HCT116 (cell line): ENCODE measurements around the gene KLK7. TPM values are rescaled to one million over a fixed set of nuclear protein-coding genes. Genes with fewer than 3 reads are reported as not detected.

Experiments
- ATAC-seq: fragments of 200-7000 bp; cut with Tn5 transposase; 2 replicates; pipeline ENCODE4 v1.9.1; 2020; ENCODE audit warnings: mild to moderate bottlenecking, moderate library complexity
- BruUV-seq: library from RNA; stranded (reverse); fragments of 400-500 nt; replicated peaks from 2 replicates; lab custom pipeline; 2021; lab: Mats Ljungman, UMichigan
- CTCF ChIA-PET: fragments of 300-600 bp; sonication (Branson Sonifier 250); formaldehyde crosslinking; loops from one replicate; lab custom pipeline; 2021; ENCODE audit warnings: antibody characterized with exemption; lab: Charles Lee
- POLR2A ChIA-PET: fragments of 300-600, 350-600 bp; sonication (Branson Sonifier 250); formaldehyde crosslinking; loops from one replicate; lab custom pipeline; 2021; ENCODE audit warnings: antibody characterized with exemption; lab: Charles Lee
- RAD21 ChIA-PET, 2 experiments: fragments of 300-600 bp; sonication (Branson Sonifier 250); formaldehyde crosslinking; loops; one replicate each; lab custom pipeline; 2023; ENCODE audit warnings: low total read pairs in 2 of 2; ENCODE audit not compliant: uncharacterized antibody in 2 of 2, unreplicated experiment in 2 of 2, low non-redundant PET in 1 of 2; lab: Charles Lee
- DNase-seq: peaks from one replicate; pipeline ENCODE4 v3.0.0-alpha.2; 2010; ENCODE audit warnings: low read depth, low spot score
- H2AFZ ChIP-seq: fragments of 200-600 bp; shearing (Covaris generic), sonication (generic); 2 replicates; pipeline ENCODE4 v1.6.1; 2017; ENCODE audit warnings: low read depth, mixed run types, mixed read lengths, antibody characterized with exemption, low read length; ENCODE audit not compliant: poor library complexity, severe bottlenecking
- H3K27ac ChIP-seq: 2 replicates; pipeline ENCODE4 v1.5.1; 2012; ENCODE audit warnings: low read depth, low read length
- H3K27me3 ChIP-seq: fragments of 200-600 bp; sonication (generic); 2 replicates; pipeline ENCODE4 v1.6.1; 2016; ENCODE audit warnings: mixed run types, low read length, mixed read lengths; ENCODE audit not compliant: insufficient read depth
- H3K36me3 ChIP-seq, 2 experiments: fragments of 200-500 bp in 1 of 2; fragments of 200-600 bp in 1 of 2; sonication (Bioruptor generic) in 1 of 2; sonication (generic) in 1 of 2; 2 replicates each; pipeline versions ENCODE4 v1.5.1 to v1.6.1; 2014 to 2016; ENCODE audit warnings: low read length in 2 of 2, inconsistent platforms in 1 of 2, mixed read lengths in 1 of 2, mixed run types in 1 of 2; ENCODE audit not compliant: insufficient read depth in 2 of 2, control insufficient read depth in 1 of 2
- H3K4me1 ChIP-seq, 2 experiments: fragments of 200-600 bp in 1 of 2; sonication (generic) in 1 of 2; 2 replicates each; pipeline versions ENCODE4 v1.5.1 to v1.6.1; 2012 to 2017; ENCODE audit warnings: low read length in 2 of 2, inconsistent platforms in 1 of 2, mild to moderate bottlenecking in 1 of 2, mixed read lengths in 1 of 2, mixed run types in 1 of 2, moderate library complexity in 1 of 2; ENCODE audit not compliant: insufficient read depth in 2 of 2, control insufficient read depth in 1 of 2
- H3K4me2 ChIP-seq: fragments of 200-600 bp; sonication (generic); 2 replicates; pipeline ENCODE4 v1.6.1; 2017; ENCODE audit warnings: mixed run types, low read length, mixed read lengths
- H3K4me3 ChIP-seq, 2 experiments: fragments of 200-600 bp in 1 of 2; sonication (generic) in 1 of 2; replicated peaks in 1 of 2; 2 replicates each; pipeline ENCODE4 v1.5.1; 2011 to 2016; ENCODE audit warnings: low read length in 2 of 2, control low read depth in 1 of 2, low read depth in 1 of 2, mild to moderate bottlenecking in 1 of 2, mixed read lengths in 1 of 2, mixed run types in 1 of 2
- H3K79me2 ChIP-seq: fragments of 200-600 bp; sonication (generic); 2 replicates; pipeline ENCODE4 v1.6.1; 2017; ENCODE audit warnings: mild to moderate bottlenecking, mixed run types, low read length, moderate library complexity, mixed read lengths; ENCODE audit not compliant: insufficient read depth
- H3K9ac ChIP-seq: fragments of 200-600 bp; sonication (generic); 2 replicates; pipeline ENCODE4 v1.6.1; 2016; ENCODE audit warnings: low read length, mixed read lengths
- H3K9me2 ChIP-seq: fragments of 200-600 bp; sonication (generic), shearing (Covaris generic); 2 replicates; pipeline ENCODE4 v1.6.1; 2017; ENCODE audit warnings: mixed run types, mild to moderate bottlenecking, moderate library complexity; ENCODE audit not compliant: insufficient read depth
- H3K9me3 ChIP-seq, 2 experiments: fragments of 200-500 bp in 1 of 2; fragments of 200-600 bp in 1 of 2; sonication (Bioruptor generic) in 1 of 2; sonication (generic) in 1 of 2; 2 replicates each; pipeline ENCODE4 v1.6.1; 2014 to 2017; ENCODE audit warnings: low read length in 2 of 2, mixed read lengths in 2 of 2, inconsistent platforms in 1 of 2, low read depth in 1 of 2, mild to moderate bottlenecking in 1 of 2, mixed run types in 1 of 2, moderate library complexity in 1 of 2; ENCODE audit not compliant: control insufficient read depth in 1 of 2, insufficient read depth in 1 of 2
- H4K20me1 ChIP-seq: fragments of 200-600 bp; sonication (generic), shearing (Covaris generic); 2 replicates; pipeline ENCODE4 v1.6.1; 2017; ENCODE audit warnings: mixed run types, mild to moderate bottlenecking, moderate library complexity; ENCODE audit not compliant: insufficient read depth
- CEBPB ChIP-seq: IDR thresholded peaks from 2 replicates; pipeline ENCODE4 v1.6.1; 2012; ENCODE audit warnings: low read depth
- CTCF ChIP-seq, 3 experiments: fragments of 200-600 bp in 1 of 3; sonication (generic) in 1 of 3; IDR thresholded peaks in 2 of 3; conservative IDR thresholded peaks in 1 of 3; 2 replicates each; pipeline ENCODE4 v1.5.1; 2012 to 2017; ENCODE audit warnings: low read depth in 2 of 3, low read length in 2 of 3, antibody characterized with exemption in 1 of 3, borderline replicate concordance in 1 of 3, control low read depth in 1 of 3, mild to moderate bottlenecking in 1 of 3, mixed read lengths in 1 of 3, mixed run types in 1 of 3, moderate library complexity in 1 of 3; ENCODE audit not compliant: insufficient read depth in 1 of 3
- ELF1 ChIP-seq: IDR thresholded peaks from 2 replicates; pipeline ENCODE4 v1.6.1; 2012; ENCODE audit warnings: low read depth, borderline replicate concordance
- EZH2 ChIP-seq: fragments of 200-600 bp; sonication (generic); IDR thresholded peaks from 2 replicates; pipeline ENCODE4 v1.6.1; 2017; ENCODE audit warnings: antibody characterized with exemption, mixed run types
- FOSL1 ChIP-seq: IDR thresholded peaks from 2 replicates; pipeline ENCODE4 v1.6.1; 2012; ENCODE audit warnings: low read depth
- JUND ChIP-seq: IDR thresholded peaks from 2 replicates; pipeline ENCODE4 v1.6.1; 2012
- RAD21 ChIP-seq: IDR thresholded peaks from 2 replicates; pipeline ENCODE4 v1.6.1; 2012; ENCODE audit warnings: low read depth, mild to moderate bottlenecking
- SRF ChIP-seq: IDR thresholded peaks from 2 replicates; pipeline ENCODE4 v1.6.1; 2012; ENCODE audit warnings: low read depth
- TCF7L2 ChIP-seq: IDR thresholded peaks from 2 replicates; pipeline ENCODE4 v1.7.0; 2011; ENCODE audit warnings: borderline replicate concordance, inconsistent platforms; ENCODE audit not compliant: insufficient read depth, insufficient read length; ENCODE audit errors: extremely low read depth
- YY1 ChIP-seq: IDR thresholded peaks from 2 replicates; pipeline ENCODE4 v1.6.1; 2011; ENCODE audit warnings: low read length, low read depth, moderate library complexity, mild to moderate bottlenecking; ENCODE audit not compliant: insufficient replicate concordance; ENCODE audit errors: extremely low read depth
- ZBTB33 ChIP-seq: IDR thresholded peaks from 2 replicates; pipeline ENCODE4 v1.6.1; 2011; ENCODE audit warnings: mild to moderate bottlenecking, low read length, moderate library complexity; ENCODE audit not compliant: insufficient replicate concordance; ENCODE audit errors: extremely low read depth
- ZFX ChIP-seq: fragments of 450-650 bp; IDR thresholded peaks from 2 replicates; pipeline ENCODE4 v1.6.1; 2017
- ZNF274 ChIP-seq: fragments of 200-500 bp; sonication (Bioruptor generic); IDR thresholded peaks from 2 replicates; pipeline ENCODE4 v1.6.1; 2014; ENCODE audit warnings: mild to moderate bottlenecking, low read depth, low read length, inconsistent platforms
- intact Hi-C: fragments of 100-400 bp; cut with micrococcal nuclease; formaldehyde crosslinking; loops from 2 replicates; pipeline ENCODE4 v1.10.0; 2022
- total RNA-seq: library from RNA; stranded (reverse); gene quantifications from one replicate; pipeline ENCODE4 v1.2.1, GENCODE V29; 2021; ENCODE audit not compliant: unreplicated experiment
- TF ChIP-seq, protein P1 (sequence below): IDR thresholded peaks from 2 replicates; pipeline ENCODE4 v1.6.1; 2012

KLK7 gene
- total RNA-seq, 1 experiment from 2014 or later, result 30.5 TPM

DNA sequence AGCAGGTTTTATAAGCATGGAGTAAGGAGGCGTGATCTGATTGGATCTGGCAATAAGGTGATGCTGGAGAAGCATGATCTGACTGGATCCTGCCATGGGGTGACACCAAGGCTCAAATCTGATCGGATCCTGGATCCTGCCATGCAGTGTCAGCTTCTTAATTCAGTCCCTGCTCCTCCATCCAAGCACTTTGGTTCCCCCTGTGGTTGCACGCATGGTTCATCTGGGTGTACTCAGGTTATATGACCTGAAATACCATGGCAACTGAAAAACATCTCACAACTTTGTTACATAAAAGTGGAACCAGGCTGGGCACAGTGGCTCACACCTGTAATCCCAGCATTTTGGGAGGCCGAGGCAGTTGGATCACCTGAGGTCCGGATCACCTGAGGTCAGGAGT lies 54.9 kb downstream of the KLK7 start:
- H3K4me1 ChIP-seq, result peaks cover 43 to 45% of the 10 kb centered on the region in 2 experiments
- intact Hi-C loops, result no loop called here

More for the DNA sequence above, 54.9 kb downstream of the KLK7 start:
- Histone ChIP-seq H3K9ac (no peak overlapping the region), H3K4me2 (no peak overlapping the region), H3K27ac (no peak overlapping the region), H2AFZ (no peak overlapping the region), H3K36me3 (no peaks in the 10 kb centered on the region), H3K79me2 (no peaks in the 10 kb centered on the region), H3K4me3 (no peak overlapping the region), H3K9me3 (no peaks in the 10 kb centered on the region), H3K27me3 (no peaks in the 10 kb centered on the region), H3K9me2 (no peaks in the 10 kb centered on the region), H4K20me1 (no peaks in the 10 kb centered on the region)
- ATAC-seq (no peak), DNase-seq (no peak)
- ChIA-PET CTCF (interaction anchor here (1.1 to 10.4 kb wide), 2 partner anchors 89 to 168 kb away, joined by 3 to 62 read pairs; no protein-coding TSS in a partner anchor), POLR2A (no interaction called here), RAD21 (interaction anchor here in 1 of 2 experiments (2.8 kb wide), 1 partner anchor 88 kb away, joined by 8 read pairs; no protein-coding TSS in a partner anchor)
- TF ChIP-seq ZNF274 (no peak), RAD21 (no peak), YY1 (no peak), CTCF (IDR thresholded peaks at IDR 0.05 in 2 of 3, conservative IDR thresholded peaks at IDR 0.05 in 1 of 3; ENCODE audit: borderline replicate concordance in 1 of 3, insufficient read depth in 1 of 3, low read depth in 2 of 3, low read length in 2 of 3) (no peak), ELF1 (no peak), FOSL1 (no peak), CEBPB (no peak), EZH2 (no peak), JUND (no peak), TCF7L2 (no peak), SRF (no peak), ZBTB33 (no peak), ZFX (no peak)
- TF ChIP-seq, protein P1, sequence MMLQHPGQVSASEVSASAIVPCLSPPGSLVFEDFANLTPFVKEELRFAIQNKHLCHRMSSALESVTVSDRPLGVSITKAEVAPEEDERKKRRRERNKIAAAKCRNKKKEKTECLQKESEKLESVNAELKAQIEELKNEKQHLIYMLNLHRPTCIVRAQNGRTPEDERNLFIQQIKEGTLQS, result no peak
- BruUV-seq, result no TSS peak

Other genes starting within 250 kb of the KLK7 start
- gene GPR32, start 213.5 kb downstream of the KLK7 start, total RNA-seq, result not detected
- gene ACP4, start 193.5 kb downstream of the KLK7 start, total RNA-seq, result not detected
- 3.3 TPM for gene KLK1, start 160.1 kb downstream of the KLK7 start, total RNA-seq
- gene KLK15, start 150.3 kb downstream of the KLK7 start, total RNA-seq, result not detected
- not detected for gene KLK3, start 129.0 kb downstream of the KLK7 start, total RNA-seq
- gene KLK2, start 110.5 kb downstream of the KLK7 start, total RNA-seq, result not detected
- 0.84 TPM for gene KLK4, start 72.5 kb downstream of the KLK7 start, total RNA-seq
- gene KLK5, start 30.9 kb downstream of the KLK7 start, total RNA-seq, result 1.2 TPM
- gene KLK6, start 14.3 kb downstream of the KLK7 start, total RNA-seq, result 40.5 TPM
- gene KLK8, start 17.7 kb upstream of the KLK7 start, total RNA-seq, result 92.8 TPM
- 33.6 TPM for gene KLK10, start 35.8 kb upstream of the KLK7 start, total RNA-seq
- not detected for gene KLK11, start 42.7 kb upstream of the KLK7 start, total RNA-seq
- gene KLK12, start 51.1 kb upstream of the KLK7 start, total RNA-seq, result not detected
- 3.2 TPM for gene KLK13, start 81.2 kb upstream of the KLK7 start, total RNA-seq
- gene KLK14, start 99.0 kb upstream of the KLK7 start, total RNA-seq, result 0.76 TPM
- 14.0 TPM for gene CTU1, start 124.5 kb upstream of the KLK7 start, total RNA-seq
- gene SIGLEC9, start 141.0 kb upstream of the KLK7 start, total RNA-seq, result not detected
- gene SIGLEC7, start 158.4 kb upstream of the KLK7 start, total RNA-seq, result not detected
- 3.1 TPM for gene CD33, start 241.2 kb upstream of the KLK7 start, total RNA-seq